Activated CD4-positive, alpha-beta memory T cell treated with anti-CD3 and anti-CD28 coated beads for 36 hours (primary cell): ENCODE data around the gene ABCA4. TPM values are rescaled to one million over a fixed set of nuclear protein-coding genes. Genes with fewer than 3 reads are reported as not detected.

ENCODE experiments used
- CTCF ChIA-PET: fragments of 350-600 bp; sonication (Branson Sonifier 250); formaldehyde crosslinking; loops from one replicate; lab custom pipeline; 2021; ENCODE audit warnings: antibody characterized with exemption, inconsistent platforms; lab: Charles Lee
- POLR2A ChIA-PET: fragments of 350-600 bp; sonication (Branson Sonifier 250); formaldehyde crosslinking; loops from one replicate; lab custom pipeline; 2021; ENCODE audit warnings: antibody characterized with exemption; lab: Charles Lee
- DNase-seq: peaks from one replicate; pipeline ENCODE4 v3.0.0-alpha.2; 2020
- H3K27ac Mint-ChIP-seq: one replicate; pipeline ENCODE4 v1.8.0; 2021; ENCODE audit warnings: mixed read lengths
- H3K27me3 Mint-ChIP-seq: one replicate; pipeline ENCODE4 v1.8.0; 2021; ENCODE audit warnings: mixed read lengths
- H3K36me3 Mint-ChIP-seq: one replicate; pipeline ENCODE4 v1.8.0; 2021; ENCODE audit warnings: mixed read lengths
- H3K4me1 Mint-ChIP-seq: one replicate; pipeline ENCODE4 v1.8.0; 2021; ENCODE audit warnings: low read depth, mixed read lengths
- H3K4me3 Mint-ChIP-seq: one replicate; pipeline ENCODE4 v1.8.0; 2021; ENCODE audit warnings: mild to moderate bottlenecking, mixed read lengths
- H3K9me3 Mint-ChIP-seq: one replicate; pipeline ENCODE4 v1.8.0; 2021; ENCODE audit warnings: mixed read lengths
- intact Hi-C: fragments of 100-400 bp; cut with micrococcal nuclease; formaldehyde crosslinking; loops from one replicate; pipeline ENCODE4 v1.15.1; 2023
- total RNA-seq, 2 experiments: library from RNA; stranded (reverse); gene quantifications; one replicate each; pipeline ENCODE4 v1.2.3, GENCODE V29; 2021

The ABCA4 gene
- total RNA-seq, 2 experiments from 2014 or later, result not detected

GRCh38 chr1:94099303-94099702 is 21.6 kb downstream of the ABCA4 start:
- Mint-ChIP-seq H3K4me1 (no peaks in the 10 kb centered on the region), H3K9me3 (no peaks in the 10 kb centered on the region), H3K4me3 (no peak overlapping the region), H3K27me3 (no peaks in the 10 kb centered on the region), H3K36me3 (no peaks in the 10 kb centered on the region), H3K27ac (no peak overlapping the region)
- ChIA-PET POLR2A (no interaction called here), CTCF (no interaction called here)
- intact Hi-C loops, result no loop called here
- DNase-seq, result no peak

GRCh38 chr1:94098585-94099111 is 22.3 kb downstream of the ABCA4 start:
- POLR2A ChIA-PET, result no interaction called here
- intact Hi-C loops, result no loop called here

GRCh38 chr1:94096797-94097549 is 24.0 kb downstream of the ABCA4 start:
- intact Hi-C loops, result no loop called here
- H3K4me1 Mint-ChIP-seq, result peaks cover 6% of the 10 kb centered on the region
- H3K27ac Mint-ChIP-seq, result no peak overlapping the region
- no peak for DNase-seq
- no peak overlapping the region for H3K4me3 Mint-ChIP-seq
- H3K36me3 Mint-ChIP-seq, result no peaks in the 10 kb centered on the region
- no peaks in the 10 kb centered on the region for H3K9me3 Mint-ChIP-seq
- ChIA-PET CTCF (no interaction called here), POLR2A (no interaction called here)
- no peaks in the 10 kb centered on the region for H3K27me3 Mint-ChIP-seq

More at GRCh38 chr1:94098585-94099111, 22.3 kb downstream of the ABCA4 start:
- H3K27ac Mint-ChIP-seq, result no peak overlapping the region
- CTCF ChIA-PET, result no interaction called here
- H3K9me3 Mint-ChIP-seq, result no peaks in the 10 kb centered on the region
- DNase-seq, result no peak
- H3K36me3 Mint-ChIP-seq, result no peaks in the 10 kb centered on the region
- no peak overlapping the region for H3K4me3 Mint-ChIP-seq
- H3K4me1 Mint-ChIP-seq, result no peaks in the 10 kb centered on the region
- H3K27me3 Mint-ChIP-seq, result no peaks in the 10 kb centered on the region

DNA sequence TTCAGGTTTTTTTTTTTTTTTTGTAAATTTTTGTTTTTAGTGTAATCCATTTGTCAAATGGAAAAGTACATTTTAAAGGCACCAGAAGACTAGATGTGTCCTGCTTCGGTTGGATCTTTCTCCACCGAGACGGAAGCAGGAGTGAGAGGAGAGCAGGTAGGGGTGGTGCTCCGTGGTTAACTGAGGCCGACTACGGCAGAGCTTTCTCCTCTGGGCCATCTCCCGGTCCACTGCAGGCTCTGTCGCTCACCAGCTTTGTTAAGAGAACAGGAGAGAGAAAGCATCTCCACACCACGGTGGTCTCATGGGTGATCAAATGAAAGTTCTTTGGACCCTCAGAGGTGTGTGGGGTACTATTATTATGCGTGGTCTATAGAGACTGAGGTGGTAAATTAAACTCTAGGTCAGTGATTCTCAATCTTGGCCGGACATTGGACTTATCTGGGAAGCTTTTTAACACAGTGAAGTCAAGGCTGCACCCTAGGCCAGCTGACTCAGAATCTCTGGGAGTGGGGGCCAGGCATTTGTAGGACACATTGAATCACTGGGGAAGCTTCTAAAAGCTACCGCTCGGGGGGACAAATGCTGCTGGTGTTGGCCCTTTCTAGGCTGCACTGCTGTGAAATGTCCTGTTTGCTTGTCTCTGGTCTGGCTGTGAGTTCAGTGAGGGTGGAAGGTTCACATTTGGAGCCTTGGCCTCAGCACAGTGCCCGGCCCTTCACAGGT is 25.0 kb downstream of the ABCA4 start:
- intact Hi-C loops, result no loop called here
- Mint-ChIP-seq H3K4me1 (peaks cover 8% of the 10 kb centered on the region), H3K9me3 (no peaks in the 10 kb centered on the region), H3K36me3 (no peaks in the 10 kb centered on the region), H3K27ac (no peak overlapping the region), H3K4me3 (no peak overlapping the region), H3K27me3 (peaks cover 1% of the 10 kb centered on the region)
- ChIA-PET CTCF (no interaction called here), POLR2A (no interaction called here)
- no peak for DNase-seq

DNA sequence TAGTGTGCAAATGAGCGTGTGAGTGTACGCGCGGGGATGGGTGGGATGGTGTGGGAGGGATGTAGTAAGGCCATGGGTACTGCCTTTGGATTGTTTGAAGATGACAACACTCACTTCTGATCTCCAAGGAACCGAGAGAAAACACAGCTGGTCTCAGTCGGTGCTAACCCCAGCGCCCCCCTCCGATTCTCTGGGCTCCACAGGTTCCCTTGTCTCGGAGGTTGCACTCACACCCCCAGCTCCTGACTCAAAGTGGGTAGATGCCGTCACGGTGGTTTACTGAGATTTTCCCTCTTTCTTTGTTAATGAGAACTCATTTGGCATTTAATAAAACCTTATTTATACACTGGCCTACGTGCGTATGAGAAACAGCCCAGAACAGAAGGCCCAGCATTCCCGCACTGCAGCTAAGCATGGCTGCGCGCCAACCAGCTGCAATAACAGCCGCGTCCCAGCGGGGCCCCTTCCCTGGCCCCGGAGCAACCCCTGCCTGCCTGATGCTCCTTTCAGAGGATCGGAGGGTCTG is 25.8 kb downstream of the ABCA4 start:
- Mint-ChIP-seq H3K27me3 (peaks cover 7% of the 10 kb centered on the region), H3K4me1 (peaks cover 8% of the 10 kb centered on the region), H3K27ac (no peak overlapping the region), H3K36me3 (no peaks in the 10 kb centered on the region), H3K4me3 (no peak overlapping the region), H3K9me3 (no peaks in the 10 kb centered on the region)
- ChIA-PET POLR2A (no interaction called here), CTCF (no interaction called here)
- intact Hi-C loops, result no loop called here
- no peak for DNase-seq

DNA sequence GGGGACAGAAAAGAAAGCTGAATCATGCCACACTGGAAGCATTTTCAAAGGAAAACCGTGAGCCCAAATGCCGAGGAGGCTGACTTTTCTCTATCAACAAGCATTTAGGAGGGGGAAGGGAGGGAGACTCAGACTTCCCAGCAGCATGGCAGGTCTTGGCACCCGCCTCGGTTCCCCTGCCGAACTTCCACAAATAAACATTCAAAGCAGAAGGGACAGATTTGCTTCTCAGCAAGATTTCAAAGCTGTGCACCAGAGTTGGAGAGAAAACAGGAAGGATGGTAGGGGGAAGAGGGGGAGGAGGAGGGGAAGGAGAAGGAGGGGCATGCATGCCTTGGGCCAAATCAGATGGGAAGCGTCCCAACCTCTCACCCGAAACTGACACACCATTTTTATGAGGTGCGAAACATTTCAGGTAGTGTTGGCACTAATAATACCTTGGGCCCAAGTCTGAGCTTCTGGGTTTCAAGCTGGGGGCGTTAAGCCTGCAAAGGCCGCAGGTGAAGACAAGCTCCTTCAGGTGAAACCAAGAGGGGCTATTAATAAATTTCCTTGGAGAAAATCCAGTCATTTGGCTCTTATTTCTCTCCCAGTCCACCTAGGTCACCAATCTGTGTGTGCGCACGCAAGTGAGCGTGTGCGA is 26.4 kb downstream of the ABCA4 start:
- no peaks in the 10 kb centered on the region for H3K36me3 Mint-ChIP-seq
- H3K27me3 Mint-ChIP-seq, result peaks cover 7% of the 10 kb centered on the region
- ChIA-PET CTCF (no interaction called here), POLR2A (no interaction called here)
- peaks cover 8% of the 10 kb centered on the region for H3K4me1 Mint-ChIP-seq
- H3K4me3 Mint-ChIP-seq, result no peak overlapping the region
- H3K27ac Mint-ChIP-seq, result no peak overlapping the region
- H3K9me3 Mint-ChIP-seq, result no peaks in the 10 kb centered on the region
- DNase-seq, result no peak
- intact Hi-C loops, result no loop called here

- Mint-ChIP-seq H3K4me3 (no peak overlapping the region), H3K36me3 (no peaks in the 10 kb centered on the region), H3K9me3 (no peaks in the 10 kb centered on the region), H3K27me3 (peaks cover 7% of the 10 kb centered on the region), H3K4me1 (peaks cover 8% of the 10 kb centered on the region), H3K27ac (no peak overlapping the region)
- DNase-seq, result no peak
- POLR2A ChIA-PET, result no interaction called here
- intact Hi-C loops, result no loop called here
- CTCF ChIA-PET, result no interaction called here
Observed at GRCh38 chr1:94093996-94094395, 27.0 kb downstream of the ABCA4 start.

GRCh38 chr1:94093396-94093795 is 27.6 kb downstream of the ABCA4 start:
- POLR2A ChIA-PET, result no interaction called here
- Mint-ChIP-seq H3K27ac (no peak overlapping the region), H3K4me1 (peaks cover 8% of the 10 kb centered on the region), H3K9me3 (no peaks in the 10 kb centered on the region), H3K4me3 (no peak overlapping the region), H3K27me3 (peaks cover 9% of the 10 kb centered on the region), H3K36me3 (no peaks in the 10 kb centered on the region)
- DNase-seq, result no peak
- CTCF ChIA-PET, result no interaction called here
- intact Hi-C loops, result no loop called here

DNA sequence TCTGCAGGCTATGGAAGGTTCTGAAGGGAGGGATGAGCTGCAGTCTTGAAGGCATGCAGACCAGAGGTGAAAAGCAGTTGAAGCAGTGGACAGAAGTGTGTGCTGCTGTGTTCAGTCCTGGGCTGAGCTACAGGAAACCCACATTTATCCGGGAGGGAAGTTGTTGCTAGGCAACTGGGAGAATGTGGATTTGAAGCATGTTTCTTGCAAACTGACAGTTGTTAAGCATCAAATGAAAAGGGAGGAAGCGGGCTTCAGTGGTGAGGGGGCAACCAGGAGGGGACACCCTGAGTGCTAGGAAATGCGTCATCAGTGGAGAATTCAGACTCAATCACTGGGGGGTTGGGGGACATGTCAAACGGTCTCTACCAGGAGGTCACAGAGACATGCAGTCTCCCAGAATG is 28.7 kb downstream of the ABCA4 start:
- Mint-ChIP-seq H3K27me3 (peaks cover 16% of the 10 kb centered on the region), H3K27ac (no peak overlapping the region), H3K4me1 (peaks cover 8% of the 10 kb centered on the region), H3K36me3 (no peaks in the 10 kb centered on the region), H3K9me3 (no peaks in the 10 kb centered on the region), H3K4me3 (no peak overlapping the region)
- POLR2A ChIA-PET, result no interaction called here
- intact Hi-C loops, result no loop called here
- CTCF ChIA-PET, result no interaction called here
- DNase-seq, result no peak

- no peak overlapping the region for H3K27ac Mint-ChIP-seq
- H3K36me3 Mint-ChIP-seq, result no peaks in the 10 kb centered on the region
- ChIA-PET POLR2A (no interaction called here), CTCF (no interaction called here)
- H3K27me3 Mint-ChIP-seq, result peaks cover 16% of the 10 kb centered on the region
- intact Hi-C loops, result no loop called here
- no peak overlapping the region for H3K4me3 Mint-ChIP-seq
- no peak for DNase-seq
- H3K9me3 Mint-ChIP-seq, result no peaks in the 10 kb centered on the region
- peaks cover 8% of the 10 kb centered on the region for H3K4me1 Mint-ChIP-seq
Observed at GRCh38 chr1:94090761-94091160, 30.2 kb downstream of the ABCA4 start.

DNA sequence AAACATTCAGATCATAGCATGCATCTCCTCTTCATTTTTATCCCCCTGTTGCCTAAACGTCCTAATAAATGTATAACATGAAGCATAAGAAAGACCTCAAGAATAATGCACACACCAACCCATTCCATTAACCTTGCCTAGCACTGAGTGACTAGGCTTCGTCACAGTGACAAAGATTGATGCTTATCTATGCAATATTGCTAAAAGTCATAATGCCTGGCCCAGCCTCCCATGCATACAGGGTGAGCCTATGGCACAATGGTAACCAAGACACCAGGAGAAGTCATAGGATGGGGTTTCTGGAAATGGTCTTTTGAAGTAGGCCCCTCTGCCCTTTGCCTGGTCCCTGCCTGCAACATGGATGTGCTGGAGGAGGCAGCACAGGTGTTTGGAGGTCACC is 33.8 kb downstream of the ABCA4 start:
- Mint-ChIP-seq H3K4me1 (peaks cover 4% of the 10 kb centered on the region), H3K36me3 (no peaks in the 10 kb centered on the region), H3K4me3 (no peak overlapping the region), H3K27me3 (peaks cover 22% of the 10 kb centered on the region), H3K9me3 (no peaks in the 10 kb centered on the region), H3K27ac (no peak overlapping the region)
- no peak for DNase-seq
- ChIA-PET POLR2A (no interaction called here), CTCF (no interaction called here)
- intact Hi-C loops, result no loop called here

GRCh38 chr1:94084547-94084946 is 36.4 kb downstream of the ABCA4 start:
- intact Hi-C loops, result no loop called here
- no peak for DNase-seq
- Mint-ChIP-seq H3K4me1 (no peaks in the 10 kb centered on the region), H3K4me3 (no peak overlapping the region), H3K9me3 (no peaks in the 10 kb centered on the region), H3K27me3 (peaks cover 14% of the 10 kb centered on the region), H3K27ac (no peak overlapping the region), H3K36me3 (no peaks in the 10 kb centered on the region)
- CTCF ChIA-PET, result no interaction called here
- POLR2A ChIA-PET, result no interaction called here
